Activated naive CD4-positive, alpha-beta T cell treated with anti-CD3 and anti-CD28 coated beads, Interleukin-2, amount 50 U/mL, for 72 hours (primary cell): Measurements from ENCODE around the gene POLR1D. TPM values are rescaled to one million over a fixed set of nuclear protein-coding genes. Genes with fewer than 3 reads are reported as not detected.

ENCODE experiments used
- ATAC-seq, 2 donors: fragments of 150-1000 bp; cut with Tn5 transposase; 2 replicates each; pipeline ENCODE4 v1.10.0; 2021; ENCODE audit warnings: mild to moderate bottlenecking in 2 of 2, moderate library complexity in 2 of 2
- DNase-seq, 2 donors: peaks; one replicate each; pipeline ENCODE4 v3.0.0; 2021 to 2022; ENCODE audit warnings: low spot score in 2 of 2
- H3K27ac Mint-ChIP-seq, 2 donors: one replicate each; pipeline ENCODE4 v1.8.0; 2022; ENCODE audit warnings: mild to moderate bottlenecking in 2 of 2, mixed read lengths in 2 of 2
- H3K36me3 Mint-ChIP-seq, 2 donors: one replicate each; pipeline ENCODE4 v1.8.0; 2022; ENCODE audit warnings: mixed read lengths in 2 of 2
- H3K9me3 Mint-ChIP-seq, 2 donors: one replicate each; pipeline ENCODE4 v1.8.0; 2022; ENCODE audit warnings: mixed read lengths in 2 of 2
- total RNA-seq, 2 donors: library from RNA; stranded (reverse); gene quantifications; one replicate each; pipeline ENCODE4 v1.2.3, GENCODE V29; 2022

The POLR1D gene
- total RNA-seq, 2 donors from 2014 or later, result 159 to 166 TPM

DNA sequence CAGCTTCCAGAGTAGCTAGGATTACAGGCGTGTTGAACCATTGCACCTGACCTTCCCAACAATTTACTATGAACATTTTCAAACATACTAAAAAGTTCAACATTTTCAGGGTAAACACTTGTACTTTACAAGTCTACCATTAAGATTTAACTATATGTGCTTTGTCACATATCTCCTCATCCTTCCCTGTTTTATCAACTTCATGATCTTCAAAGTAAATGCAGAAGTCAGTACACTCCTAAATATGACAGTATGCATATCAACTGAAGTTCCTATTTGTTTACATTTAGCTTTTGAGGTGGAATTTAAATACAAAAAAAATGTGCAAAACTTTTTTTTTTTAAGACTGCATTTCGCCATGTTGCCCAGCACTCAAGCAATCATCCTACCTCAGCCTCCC is 19.9 kb upstream of the POLR1D start:
- Mint-ChIP-seq H3K27ac (no peak overlapping the region), H3K36me3 (no peaks in the 10 kb centered on the region), H3K9me3 (peaks cover 0 to 3% of the 10 kb centered on the region in 2 donors)
- DNase-seq, result no peak
- no peak for ATAC-seq

DNA sequence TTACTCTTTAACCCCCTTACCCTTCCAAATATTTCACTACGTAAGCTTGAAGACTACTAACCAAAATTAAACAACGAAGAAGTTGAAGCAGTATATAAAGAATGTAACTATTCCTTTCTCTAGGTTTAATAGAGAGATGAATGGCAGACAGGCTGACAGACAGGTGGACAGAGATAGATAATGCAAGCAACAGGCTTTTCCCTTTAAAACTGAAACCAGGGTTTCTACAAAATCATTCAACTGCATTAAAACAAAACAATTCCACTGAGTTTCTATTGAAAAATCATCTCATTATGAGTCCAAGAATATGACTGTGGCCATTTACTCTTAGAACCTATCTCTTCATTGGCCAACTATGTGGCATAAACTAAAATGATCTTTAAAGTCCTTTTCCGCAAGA is 16.6 kb upstream of the POLR1D start:
- Mint-ChIP-seq H3K36me3 (no peaks in the 10 kb centered on the region), H3K9me3 (peaks cover 0 to 3% of the 10 kb centered on the region in 2 donors), H3K27ac (no peak overlapping the region)
- ATAC-seq (no peak), DNase-seq (no peak)

- ATAC-seq (no peak), DNase-seq (no peak)
- no peak overlapping the region for H3K27ac Mint-ChIP-seq
- no peaks in the 10 kb centered on the region for H3K36me3 Mint-ChIP-seq
- peaks cover 0 to 3% of the 10 kb centered on the region in 2 donors for H3K9me3 Mint-ChIP-seq
These were observed 16.0 kb upstream of the POLR1D start for GRCh38 chr13:27605610-27606200.

DNA sequence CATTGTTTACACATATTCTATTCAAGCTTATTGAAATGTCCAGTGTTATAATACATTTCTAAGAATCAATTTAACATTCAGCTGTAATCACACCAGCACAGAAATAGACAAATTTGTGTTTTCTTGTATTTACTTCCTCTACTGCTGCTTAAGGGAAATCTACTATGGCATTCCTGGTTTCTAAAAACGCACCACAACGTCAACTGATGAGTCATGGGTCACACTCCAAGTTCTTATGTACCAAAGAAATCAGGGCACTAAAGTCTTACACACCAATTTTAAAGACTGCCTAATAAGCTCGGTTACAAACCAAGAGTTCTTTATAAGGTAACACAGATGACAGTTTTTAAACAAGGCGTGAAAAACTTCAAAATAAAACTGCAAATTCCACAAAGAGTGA is 14.6 kb upstream of the POLR1D start:
- Mint-ChIP-seq H3K27ac (no peak overlapping the region), H3K36me3 (no peaks in the 10 kb centered on the region), H3K9me3 (peaks cover 0 to 3% of the 10 kb centered on the region in 2 donors)
- no peak for ATAC-seq
- no peak for DNase-seq

DNA sequence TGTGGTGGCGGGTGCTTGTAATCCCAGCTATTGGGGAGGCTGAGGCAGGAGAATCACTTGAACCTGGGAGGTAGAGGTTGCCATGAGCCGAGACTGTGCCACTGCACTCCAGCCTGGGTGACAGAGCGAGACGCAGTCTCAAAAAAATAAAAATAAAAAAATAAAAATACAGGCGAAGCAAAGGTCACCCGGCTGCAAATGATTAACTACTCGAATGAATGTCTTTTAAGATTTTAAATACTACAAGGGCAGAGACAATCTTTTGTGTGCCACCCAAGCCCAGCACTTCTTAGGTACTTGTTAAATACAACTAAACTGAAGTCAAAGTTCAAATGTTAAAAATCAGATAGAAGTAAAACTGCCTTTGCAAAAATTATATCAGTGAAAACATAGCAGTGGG is 8.1 kb upstream of the POLR1D start:
- Mint-ChIP-seq H3K27ac (no peak overlapping the region), H3K9me3 (no peaks in the 10 kb centered on the region), H3K36me3 (peaks cover 0 to 17% of the 10 kb centered on the region in 2 donors)
- ATAC-seq (no peak), DNase-seq (no peak)

DNA sequence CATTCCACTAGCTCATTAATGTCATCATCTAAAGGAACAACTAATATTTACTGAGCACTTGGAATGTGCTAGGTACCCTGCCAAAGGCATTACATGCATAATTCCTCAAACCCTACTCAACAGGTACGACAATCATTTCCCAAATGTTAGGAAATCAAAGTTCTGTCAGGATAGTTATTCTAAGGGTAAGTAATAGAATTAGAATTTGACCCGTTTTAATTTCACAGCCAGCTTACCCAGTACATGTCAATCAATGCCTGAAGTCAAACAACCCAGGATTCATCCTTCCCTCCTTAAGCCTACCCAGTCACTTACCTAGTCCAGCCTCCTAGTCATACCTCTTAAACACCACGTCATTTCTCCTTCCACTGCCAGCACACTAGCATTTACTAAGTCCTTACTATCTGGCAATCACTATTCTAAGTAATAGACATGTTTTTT is 3.8 kb upstream of the POLR1D start:
- no peaks in the 10 kb centered on the region for H3K9me3 Mint-ChIP-seq
- H3K27ac Mint-ChIP-seq, result no peak overlapping the region
- peaks cover 14 to 27% of the 10 kb centered on the region in 2 donors for H3K36me3 Mint-ChIP-seq
- ATAC-seq (no peak), DNase-seq (no peak)

DNA sequence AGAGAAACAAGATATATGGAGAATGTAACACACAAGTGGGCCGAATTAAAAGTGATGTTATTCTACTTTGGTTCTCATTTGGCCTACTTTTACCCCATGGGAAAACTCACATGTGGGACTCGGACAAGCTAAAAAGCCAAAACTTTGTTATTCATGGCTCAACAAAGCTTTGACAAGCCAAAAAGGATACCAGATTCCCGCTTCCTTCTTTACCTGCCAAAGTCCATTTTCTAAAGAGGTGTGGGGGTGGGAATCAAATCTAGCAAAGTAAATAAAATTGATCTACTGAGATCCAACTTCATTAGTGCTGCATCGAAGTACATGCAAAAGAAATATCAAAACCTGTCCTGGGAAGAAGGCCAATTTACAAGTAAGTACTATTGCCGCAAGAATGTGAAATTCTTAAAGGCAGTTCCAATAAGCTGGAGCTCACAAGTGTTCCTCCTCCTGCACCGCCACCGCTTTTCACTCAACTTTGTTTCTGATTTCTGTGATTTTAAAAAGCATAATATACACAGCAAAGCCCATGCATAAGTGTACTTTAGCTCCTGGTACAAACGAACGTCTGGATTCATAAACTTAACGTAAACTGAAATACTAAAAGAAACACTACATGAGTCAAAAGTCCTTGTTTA is 2.5 kb upstream of the POLR1D start:
- peaks cover 27 to 39% of the 10 kb centered on the region in 2 donors for H3K36me3 Mint-ChIP-seq
- ATAC-seq, result no peak
- H3K27ac Mint-ChIP-seq, result peak overlapping the region in 1 of 2 donors; percentile 90
- DNase-seq, result no peak
- H3K9me3 Mint-ChIP-seq, result no peaks in the 10 kb centered on the region

- peak; percentile 41 to 52 for ATAC-seq
These were observed 1.8 kb upstream of the POLR1D start for GRCh38 chr13:27619728-27620376.

DNA sequence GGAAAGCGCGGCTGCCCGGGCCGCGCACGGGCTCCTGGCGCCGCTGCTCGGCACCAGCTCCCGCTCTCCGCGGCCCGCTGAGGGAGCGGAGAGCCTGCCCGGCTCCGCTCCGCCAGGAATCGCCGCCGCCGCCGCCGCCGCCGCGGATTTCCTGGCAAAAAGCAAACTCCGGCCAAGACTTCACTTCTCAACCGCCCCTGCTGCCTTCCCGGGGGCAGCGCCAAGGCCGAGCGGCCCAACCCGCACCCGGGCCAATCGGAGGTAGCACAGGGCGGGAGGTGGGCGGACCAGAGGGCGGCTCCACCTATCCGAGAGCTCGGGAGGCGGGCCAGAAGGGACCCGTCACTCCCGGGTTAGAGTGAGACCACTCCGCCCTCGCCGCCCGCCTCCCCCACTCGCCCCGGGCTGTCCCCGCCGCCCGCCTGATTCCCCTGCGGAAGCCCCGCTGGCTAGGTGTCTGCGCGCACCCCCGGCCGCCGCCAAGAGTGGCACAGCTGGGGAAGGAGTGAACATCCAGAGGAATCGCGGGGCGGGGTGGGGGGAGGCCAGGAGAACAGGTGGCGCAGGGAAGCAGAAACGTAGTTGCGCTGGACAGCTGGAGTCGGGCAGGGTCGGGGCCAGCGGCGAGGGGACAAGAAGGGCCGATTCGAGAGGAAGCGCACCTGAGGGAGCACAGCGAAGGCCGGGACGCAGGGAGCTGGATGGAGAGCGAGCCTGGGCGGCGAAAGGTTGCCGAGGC is 1.1 kb upstream of the POLR1D start, which contains the start of gene LNX2:
LNX2 (minus strand) TSS at position 153 of the 739 bp plus-strand sequence. CDS start 38,826 bp downstream, outside the sequence.
- Mint-ChIP-seq H3K27ac (peak within 1 kb of the TSS; percentile 90 to 95), H3K36me3 (peaks cover 36 to 38% of the 10 kb centered on the region in 2 donors), H3K9me3 (no peaks in the 10 kb centered on the region)
- DNase-seq (peak; percentile 96 to 97), ATAC-seq (peak; percentile 91 to 92)

More at GRCh38 chr13:27619728-27620376, 1.8 kb upstream of the POLR1D start:
- H3K9me3 Mint-ChIP-seq, result no peaks in the 10 kb centered on the region
- peaks cover 29 to 38% of the 10 kb centered on the region in 2 donors for H3K36me3 Mint-ChIP-seq
- peak overlapping the region; percentile 88 to 90 for H3K27ac Mint-ChIP-seq
- DNase-seq, result peak in 1 of 2 donors; percentile 42

DNA sequence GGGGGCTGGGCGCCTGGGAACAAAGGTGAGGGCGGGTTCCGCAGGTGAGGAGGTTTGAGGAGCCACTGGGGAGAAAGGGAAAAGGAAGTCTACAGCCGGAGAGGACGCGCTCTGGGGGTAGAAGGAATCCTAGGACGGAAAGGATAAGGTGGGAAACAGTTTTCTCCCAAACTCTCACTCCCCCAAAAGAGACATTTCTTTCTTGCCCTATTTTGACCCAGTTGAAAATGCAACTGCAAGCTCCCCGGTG is 651 bp upstream of the POLR1D start:
- DNase-seq, result no peak
- ATAC-seq, result no peak
- peaks cover 39% of the 10 kb centered on the region in 2 donors for H3K36me3 Mint-ChIP-seq
- no peaks in the 10 kb centered on the region for H3K9me3 Mint-ChIP-seq
- peak overlapping the region; percentile 90 to 95 for H3K27ac Mint-ChIP-seq

- H3K36me3 Mint-ChIP-seq, result peaks cover 39 to 44% of the 10 kb centered on the region in 2 donors
- no peak for DNase-seq
- ATAC-seq, result no peak
- peak overlapping the region; percentile 90 to 94 for H3K27ac Mint-ChIP-seq
- no peaks in the 10 kb centered on the region for H3K9me3 Mint-ChIP-seq
These were observed 569 bp downstream of the POLR1D start for GRCh38 chr13:27622102-27622820.

DNA sequence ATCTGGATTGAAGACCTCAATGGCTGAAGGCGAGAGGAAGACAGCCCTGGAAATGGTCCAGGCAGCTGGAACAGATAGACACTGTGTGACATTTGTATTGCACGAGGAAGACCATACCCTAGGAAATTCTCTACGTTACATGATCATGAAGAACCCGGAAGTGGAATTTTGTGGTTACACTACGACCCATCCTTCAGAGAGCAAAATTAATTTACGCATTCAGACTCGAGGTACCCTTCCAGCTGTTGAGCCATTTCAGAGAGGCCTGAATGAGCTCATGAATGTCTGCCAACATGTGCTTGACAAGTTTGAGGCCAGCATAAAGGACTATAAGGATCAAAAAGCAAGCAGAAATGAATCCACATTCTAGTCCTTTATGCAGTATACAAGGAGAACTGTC is 1.2 kb downstream of the POLR1D start:
- Mint-ChIP-seq H3K9me3 (no peaks in the 10 kb centered on the region), H3K36me3 (peaks cover 39 to 49% of the 10 kb centered on the region in 2 donors), H3K27ac (peak overlapping the region in 1 of 2 donors; percentile 94)
- no peak for ATAC-seq
- DNase-seq, result no peak

DNA sequence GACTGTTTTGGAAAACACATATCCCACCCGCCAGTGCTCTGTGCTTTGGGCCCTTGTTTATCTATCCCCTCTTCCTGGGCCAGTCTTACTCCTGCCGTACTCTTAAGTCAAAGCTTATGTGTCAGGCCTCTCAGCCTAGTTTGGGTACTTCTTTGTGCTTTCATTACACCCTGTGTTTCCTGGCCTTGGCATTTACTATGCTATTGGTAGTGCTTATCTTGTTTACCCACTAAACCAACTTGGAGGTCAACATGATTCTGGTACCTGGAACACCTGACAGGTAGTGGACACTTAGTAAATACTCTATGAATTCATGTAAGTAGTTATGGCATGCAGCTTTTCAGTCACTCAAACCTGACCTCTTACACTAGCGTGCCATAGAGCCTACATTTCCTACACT is 2.4 kb downstream of the POLR1D start:
- ATAC-seq, result no peak
- Mint-ChIP-seq H3K36me3 (peaks cover 43 to 54% of the 10 kb centered on the region in 2 donors), H3K9me3 (no peaks in the 10 kb centered on the region), H3K27ac (no peak overlapping the region)
- DNase-seq, result no peak

DNA sequence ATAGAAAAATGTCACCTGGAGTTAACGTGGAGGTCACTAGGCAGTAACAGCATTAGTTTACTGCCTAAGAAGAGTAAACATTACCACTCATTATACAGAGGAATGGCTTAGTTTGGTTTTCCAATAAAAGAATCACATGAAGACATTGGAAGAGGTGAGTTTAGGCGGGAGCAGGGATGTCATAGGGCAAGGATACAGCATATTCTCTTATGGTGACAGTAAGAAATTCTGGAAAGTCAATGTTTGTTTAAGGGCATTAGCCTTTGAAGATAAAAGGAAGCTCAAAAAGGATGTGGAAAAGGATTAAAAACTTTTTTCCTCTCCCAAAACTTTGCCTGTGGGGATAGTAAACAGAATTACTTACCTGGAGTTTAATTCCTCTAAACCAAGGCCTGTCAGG is 4.1 kb downstream of the POLR1D start:
- no peaks in the 10 kb centered on the region for H3K9me3 Mint-ChIP-seq
- DNase-seq (no peak), ATAC-seq (no peak)
- no peak overlapping the region for H3K27ac Mint-ChIP-seq
- H3K36me3 Mint-ChIP-seq, result peaks cover 39 to 54% of the 10 kb centered on the region in 2 donors

DNA sequence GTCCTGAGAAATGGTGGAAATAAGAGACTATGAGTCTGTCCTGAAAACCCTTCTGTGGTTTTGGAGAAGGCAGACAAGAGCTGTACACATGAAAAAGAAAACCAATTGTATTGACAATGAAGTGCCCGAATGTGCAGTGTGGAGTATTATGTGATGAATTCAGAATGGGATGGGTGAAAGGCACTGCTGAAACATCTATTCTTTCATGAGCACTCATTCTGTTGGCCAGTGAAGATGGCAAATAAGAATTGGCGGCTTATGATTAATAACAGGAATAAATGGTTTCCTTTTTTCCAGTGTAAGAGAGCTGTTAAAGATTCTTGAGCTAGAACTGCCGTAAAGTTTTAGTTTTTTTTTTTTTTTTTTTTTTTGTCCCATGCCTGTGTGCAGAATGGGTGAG is 5.7 kb downstream of the POLR1D start:
- no peaks in the 10 kb centered on the region for H3K9me3 Mint-ChIP-seq
- DNase-seq (no peak), ATAC-seq (peak in 1 of 2 donors; percentile 49)
- H3K27ac Mint-ChIP-seq, result no peak overlapping the region
- peaks cover 35 to 52% of the 10 kb centered on the region in 2 donors for H3K36me3 Mint-ChIP-seq

- DNase-seq (no peak), ATAC-seq (no peak)
- peaks cover 28 to 52% of the 10 kb centered on the region in 2 donors for H3K36me3 Mint-ChIP-seq
- H3K27ac Mint-ChIP-seq, result no peak overlapping the region
- no peaks in the 10 kb centered on the region for H3K9me3 Mint-ChIP-seq
These were observed 6.4 kb downstream of the POLR1D start for GRCh38 chr13:27628081-27628480.
